GM23338 (cell line): ENCODE measurements around the gene BHLHE23.

ENCODE experiments used
- EZH2phosphoT487 ChIP-seq: fragments of 200-600 bp; sonication (generic); IDR thresholded peaks from one replicate; pipeline ENCODE4 v1.8.1; 2018; ENCODE audit warnings: antibody characterized with exemption; ENCODE audit not compliant: unreplicated experiment
- JUNB ChIP-seq: IDR thresholded peaks from one replicate; pipeline ENCODE4 v1.6.1; 2016; ENCODE audit warnings: antibody characterized with exemption; ENCODE audit not compliant: unreplicated experiment
- POLR2AphosphoS5 ChIP-seq: IDR thresholded peaks from 2 replicates; pipeline ENCODE4 v1.6.1; 2016; ENCODE audit warnings: antibody characterized with exemption, low read depth

DNA sequence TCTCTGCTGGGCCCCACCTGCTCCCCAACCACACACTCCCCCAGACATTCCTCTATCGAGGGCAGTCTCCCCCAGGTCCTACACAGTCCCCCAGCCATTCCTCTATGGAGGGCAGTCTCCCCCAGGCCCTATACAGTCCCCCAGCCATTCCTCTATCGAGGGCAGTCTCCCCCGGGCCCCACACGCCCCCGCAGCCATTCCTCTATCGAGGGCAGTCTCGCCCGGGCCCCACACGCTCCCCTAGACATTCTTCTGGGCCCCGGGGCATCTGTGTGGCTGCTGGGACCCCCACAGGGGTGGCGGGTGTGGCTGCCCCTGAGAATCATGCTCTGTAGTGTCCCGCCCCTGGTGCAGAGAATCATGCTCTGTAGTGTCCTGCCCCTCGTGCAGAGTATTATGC lies 43.6 kb upstream of the BHLHE23 start:
- no peak for TF ChIP-seq EZH2phosphoT487
- TF ChIP-seq POLR2AphosphoS5, result no peak
- no peak for TF ChIP-seq JUNB
